K562 (cell line): ENCODE results near the gene CTDSPL. TPM values are rescaled to one million over a fixed set of nuclear protein-coding genes. Genes with fewer than 3 reads are reported as not detected.

Experiments used
- ARID3A ChIP-seq: IDR thresholded peaks from 2 replicates; pipeline ENCODE4 v1.6.1; 2012; ENCODE audit warnings: low read depth, low read length, improper control_type of control experiment, borderline replicate concordance
- CBX3 ChIP-seq, 2 experiments: IDR thresholded peaks; 1 replicate in 1 of 2; 2 replicates in 1 of 2; pipeline ENCODE4 v1.6.1; 2012; ENCODE audit warnings: inconsistent platforms in 2 of 2, low read length in 2 of 2, borderline replicate concordance in 1 of 2, control low read depth in 1 of 2
- EP400 ChIP-seq: fragments of 450-650 bp; IDR thresholded peaks from 2 replicates; pipeline ENCODE4 v1.6.1; 2017; ENCODE audit warnings: antibody characterized with exemption, mild to moderate bottlenecking, moderate library complexity
- HNRNPH1 ChIP-seq: fragments of 200-400 bp; formaldehyde crosslinking; optimal IDR thresholded peaks from 2 replicates; pipeline ENCODE3; 2017; ENCODE audit warnings: low read depth, mild to moderate bottlenecking, low read length, moderate library complexity
- KAT2B ChIP-seq: IDR thresholded peaks from one replicate; pipeline ENCODE4 v1.6.1; 2012; ENCODE audit warnings: low read depth, mild to moderate bottlenecking, control low read depth, inconsistent platforms, low read length, moderate library complexity
- KAT8 ChIP-seq: fragments of 450-650 bp; IDR thresholded peaks from 2 replicates; pipeline ENCODE4 v1.6.1; 2016; ENCODE audit warnings: low read depth, mild to moderate bottlenecking
- NFRKB ChIP-seq: fragments of 450-650 bp; IDR thresholded peaks from 2 replicates; pipeline ENCODE4 v1.6.1; 2016; ENCODE audit warnings: low read depth
- PHF20 ChIP-seq: fragments of 450-650 bp; IDR thresholded peaks from 2 replicates; pipeline ENCODE4 v1.6.1; 2018; ENCODE audit not compliant: partially characterized antibody
- SNIP1 ChIP-seq: fragments of 450-650 bp; IDR thresholded peaks from 2 replicates; pipeline ENCODE4 v1.7.1; 2017; ENCODE audit warnings: low read depth, mild to moderate bottlenecking
- ZFP1 ChIP-seq: fragments of 450-650 bp; formaldehyde crosslinking; IDR thresholded peaks from 2 replicates; pipeline ENCODE4 v1.4.0; 2020; ENCODE audit warnings: mild to moderate bottlenecking, mixed read lengths
- ZHX1 ChIP-seq: fragments of 150-350 bp; conservative IDR thresholded peaks from 2 replicates; pipeline ENCODE4 v1.6.1; 2014; ENCODE audit warnings: low read length
- ZNF174 ChIP-seq: fragments of 250-450 bp; sonication (Bioruptor Pico); IDR thresholded peaks from 2 replicates; pipeline ENCODE4 v1.4.0; 2020; ENCODE audit warnings: mild to moderate bottlenecking
- ZNF696 ChIP-seq: fragments of 250-450 bp; sonication (Bioruptor Pico); conservative IDR thresholded peaks from 2 replicates; pipeline ENCODE4 v1.4.0; 2020; ENCODE audit warnings: mild to moderate bottlenecking, moderate library complexity
- ZSCAN29 ChIP-seq: fragments of 450-650 bp; IDR thresholded peaks from 2 replicates; pipeline ENCODE4 v1.6.1; 2017
- polyA plus RNA-seq, 8 experiments: library from polyadenylated mRNA; depleted of rRNA in 4 of 8; stranded (reverse) in 5 of 8; unstranded in 3 of 8; fragments of >200 nt; fragmentation: Nextera tagmentation in 2 of 8; fragmentation: Illumina TruSeq in 1 of 8; extraction: Ambion mirVana in 2 of 8; extraction: Trizol in 1 of 8; gene quantifications; 2 replicates each; pipeline versions ENCODE4 v1.2.1 to v1.2.3, GENCODE V29; 2011 to 2014; ENCODE audit warnings: inconsistent platforms in 1 of 8, missing spikeins in 1 of 8
- total RNA-seq, 7 experiments: library from RNA; depleted of rRNA in 6 of 7; stranded (reverse); fragments of >200 nt in 6 of 7; fragmentation: Illumina TruSeq in 2 of 7; extraction: Trizol in 2 of 7; gene quantifications; 2 replicates each; pipeline versions ENCODE4 v1.2.1 to v1.2.3, GENCODE V29; 2011 to 2021; ENCODE audit warnings: low replicate concordance in 1 of 7
- TF ChIP-seq, protein P1 (sequence below): fragments of 450-650 bp; IDR thresholded peaks from 2 replicates; pipeline ENCODE4 v1.6.1; 2016; ENCODE audit warnings: low read depth, mild to moderate bottlenecking, moderate library complexity
- TF ChIP-seq, protein P2 (sequence below), 2 experiments: fragments of 450-650 bp in 1 of 2; IDR thresholded peaks; 2 replicates each; pipeline ENCODE4 v1.6.1; 2011 to 2017; ENCODE audit warnings: low read depth in 2 of 2, antibody characterized with exemption in 1 of 2, borderline replicate concordance in 1 of 2, low read length in 1 of 2, mild to moderate bottlenecking in 1 of 2, mixed read lengths in 1 of 2; ENCODE audit not compliant: control insufficient read depth in 1 of 2

Gene CTDSPL
- total and polyA plus RNA-seq, 9 of the 15 experiments (the other 6 are each of a cell fraction or from before 2014, with no cell fraction given) = 5.1 to 19.3 (median 11.3) TPM

GRCh38 chr3:37987751-37988179 is 126.1 kb downstream of the CTDSPL start (continued):
- TF ChIP-seq ZNF696 (CRISPR knock-in tag) (no peak), KAT8 (no peak), SNIP1 (no peak), KAT2B (no peak), ZFP1 (CRISPR knock-in tag) (no peak), NFRKB (0 out of 2 replicates have a peak, but pooled peaks have one; percentile 18), EP400 (no peak), HNRNPH1 (no peak), ZHX1 (no peak), ARID3A (no peak), ZSCAN29 (no peak), ZNF174 (CRISPR knock-in tag) (no peak), CBX3 (IDR thresholded peaks at IDR 0.05; ENCODE audit: borderline replicate concordance in 1 of 2, low read length in 2 of 2) (peak in 1 of 2 experiments; percentile 28; a peak in 1 of 3 replicates), PHF20 (no peak)
- TF ChIP-seq, protein P1, sequence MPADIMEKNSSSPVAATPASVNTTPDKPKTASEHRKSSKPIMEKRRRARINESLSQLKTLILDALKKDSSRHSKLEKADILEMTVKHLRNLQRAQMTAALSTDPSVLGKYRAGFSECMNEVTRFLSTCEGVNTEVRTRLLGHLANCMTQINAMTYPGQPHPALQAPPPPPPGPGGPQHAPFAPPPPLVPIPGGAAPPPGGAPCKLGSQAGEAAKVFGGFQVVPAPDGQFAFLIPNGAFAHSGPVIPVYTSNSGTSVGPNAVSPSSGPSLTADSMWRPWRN = no peak
- TF ChIP-seq, protein P2, sequence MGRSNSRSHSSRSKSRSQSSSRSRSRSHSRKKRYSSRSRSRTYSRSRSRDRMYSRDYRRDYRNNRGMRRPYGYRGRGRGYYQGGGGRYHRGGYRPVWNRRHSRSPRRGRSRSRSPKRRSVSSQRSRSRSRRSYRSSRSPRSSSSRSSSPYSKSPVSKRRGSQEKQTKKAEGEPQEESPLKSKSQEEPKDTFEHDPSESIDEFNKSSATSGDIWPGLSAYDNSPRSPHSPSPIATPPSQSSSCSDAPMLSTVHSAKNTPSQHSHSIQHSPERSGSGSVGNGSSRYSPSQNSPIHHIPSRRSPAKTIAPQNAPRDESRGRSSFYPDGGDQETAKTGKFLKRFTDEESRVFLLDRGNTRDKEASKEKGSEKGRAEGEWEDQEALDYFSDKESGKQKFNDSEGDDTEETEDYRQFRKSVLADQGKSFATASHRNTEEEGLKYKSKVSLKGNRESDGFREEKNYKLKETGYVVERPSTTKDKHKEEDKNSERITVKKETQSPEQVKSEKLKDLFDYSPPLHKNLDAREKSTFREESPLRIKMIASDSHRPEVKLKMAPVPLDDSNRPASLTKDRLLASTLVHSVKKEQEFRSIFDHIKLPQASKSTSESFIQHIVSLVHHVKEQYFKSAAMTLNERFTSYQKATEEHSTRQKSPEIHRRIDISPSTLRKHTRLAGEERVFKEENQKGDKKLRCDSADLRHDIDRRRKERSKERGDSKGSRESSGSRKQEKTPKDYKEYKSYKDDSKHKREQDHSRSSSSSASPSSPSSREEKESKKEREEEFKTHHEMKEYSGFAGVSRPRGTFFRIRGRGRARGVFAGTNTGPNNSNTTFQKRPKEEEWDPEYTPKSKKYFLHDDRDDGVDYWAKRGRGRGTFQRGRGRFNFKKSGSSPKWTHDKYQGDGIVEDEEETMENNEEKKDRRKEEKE (IDR thresholded peaks at IDR 0.05; ENCODE audit: borderline replicate concordance in 1 of 2, control insufficient read depth in 1 of 2, low read depth in 2 of 2, low read length in 1 of 2) = no peak
